ENCODE results near the gene PGF.

- TF ChIP-seq CTCF (conservative IDR thresholded peaks at IDR 0.05) (no peak), ZFX (IDR thresholded peaks at IDR 0.05) (no peak)
Measured at GRCh38 chr14:74979029-74979428, 23.6 kb upstream of the PGF start.
